Lower lobe of right lung (tissue), 2 donors: Measurements from ENCODE around the gene PCSK5. TPM values are rescaled to one million over a fixed set of nuclear protein-coding genes. Genes with fewer than 3 reads are reported as not detected.

ENCODE experiments used
- ATAC-seq, 2 donors: fragments of 200-7000 bp; cut with Tn5 transposase; one replicate each; pipeline ENCODE4 v1.9.1; 2020 to 2022; ENCODE audit warnings: mild to moderate bottlenecking in 2 of 2, moderate library complexity in 2 of 2
- DNase-seq: peaks from one replicate; pipeline ENCODE4 v3.0.0-alpha.2; 2020
- H3K27ac ChIP-seq: fragments of 200-600 bp; one replicate; pipeline ENCODE4 v1.8.0; 2022
- H3K27me3 ChIP-seq: fragments of 200-600 bp; one replicate; pipeline ENCODE4 v1.8.0; 2022; ENCODE audit warnings: low read depth
- H3K36me3 ChIP-seq: fragments of 200-600 bp; one replicate; pipeline ENCODE4 v1.8.0; 2022; ENCODE audit warnings: mild to moderate bottlenecking
- H3K4me1 ChIP-seq: fragments of 200-600 bp; one replicate; pipeline ENCODE4 v1.8.0; 2022
- H3K4me3 ChIP-seq: fragments of 200-600 bp; one replicate; pipeline ENCODE4 v1.8.0; 2022; ENCODE audit warnings: mild to moderate bottlenecking
- H3K9me3 ChIP-seq: fragments of 200-600 bp; one replicate; pipeline ENCODE4 v1.8.0; 2022
- intact Hi-C: fragments of 100-400 bp; cut with DNase I; formaldehyde crosslinking; loops from one replicate; pipeline ENCODE4 v1.11.0; 2022
- total RNA-seq: library from RNA; stranded (reverse); fragmentation: NEBNext Ultra II Directional; extraction: Animal tissue kit (Norgen Biotek cat#: 25700); gene quantifications from one replicate; pipeline ENCODE4 v1.2.1, GENCODE V29; 2021
- TF ChIP-seq, protein P1 (sequence below): fragments of 200-600 bp; IDR thresholded peaks from one replicate; pipeline ENCODE4 v1.8.0; 2022; ENCODE audit warnings: antibody characterized with exemption, mild to moderate bottlenecking
- donor health status: DM: no; HTN: yes; CAD: no; lungs with severe emphysema.

The PCSK5 gene
- total RNA-seq, 1 donor from 2014 or later = 18.1 TPM

DNA sequence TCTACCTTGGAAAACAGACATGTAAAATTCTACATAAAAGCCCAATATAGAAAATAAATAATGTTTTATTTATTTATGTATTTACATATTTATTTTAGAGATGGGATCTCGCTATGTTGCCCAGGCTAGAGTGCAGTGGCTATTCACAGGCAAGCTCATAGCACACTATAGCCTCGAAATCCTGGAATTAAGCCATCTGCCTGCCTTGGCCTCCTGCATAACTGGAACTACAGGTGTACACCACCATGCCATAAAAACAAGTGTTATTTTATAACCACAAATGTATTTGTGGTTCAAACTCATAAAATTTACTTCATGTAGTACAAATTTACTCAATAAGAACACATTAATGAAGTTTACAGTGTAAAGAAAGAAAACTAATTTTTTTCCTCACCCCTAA, 510.7 kb downstream of the PCSK5 start:
- intact Hi-C loops = no loop called here
- Histone ChIP-seq H3K4me3 (no peak overlapping the region), H3K36me3 (no peaks in the 10 kb centered on the region), H3K27me3 (no peaks in the 10 kb centered on the region), H3K4me1 (peaks cover 8% of the 10 kb centered on the region), H3K27ac (no peak overlapping the region), H3K9me3 (no peaks in the 10 kb centered on the region)
- TF ChIP-seq, protein P1, sequence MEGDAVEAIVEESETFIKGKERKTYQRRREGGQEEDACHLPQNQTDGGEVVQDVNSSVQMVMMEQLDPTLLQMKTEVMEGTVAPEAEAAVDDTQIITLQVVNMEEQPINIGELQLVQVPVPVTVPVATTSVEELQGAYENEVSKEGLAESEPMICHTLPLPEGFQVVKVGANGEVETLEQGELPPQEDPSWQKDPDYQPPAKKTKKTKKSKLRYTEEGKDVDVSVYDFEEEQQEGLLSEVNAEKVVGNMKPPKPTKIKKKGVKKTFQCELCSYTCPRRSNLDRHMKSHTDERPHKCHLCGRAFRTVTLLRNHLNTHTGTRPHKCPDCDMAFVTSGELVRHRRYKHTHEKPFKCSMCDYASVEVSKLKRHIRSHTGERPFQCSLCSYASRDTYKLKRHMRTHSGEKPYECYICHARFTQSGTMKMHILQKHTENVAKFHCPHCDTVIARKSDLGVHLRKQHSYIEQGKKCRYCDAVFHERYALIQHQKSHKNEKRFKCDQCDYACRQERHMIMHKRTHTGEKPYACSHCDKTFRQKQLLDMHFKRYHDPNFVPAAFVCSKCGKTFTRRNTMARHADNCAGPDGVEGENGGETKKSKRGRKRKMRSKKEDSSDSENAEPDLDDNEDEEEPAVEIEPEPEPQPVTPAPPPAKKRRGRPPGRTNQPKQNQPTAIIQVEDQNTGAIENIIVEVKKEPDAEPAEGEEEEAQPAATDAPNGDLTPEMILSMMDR = no peak
- DNase-seq (no peak), ATAC-seq (no peak)

DNA sequence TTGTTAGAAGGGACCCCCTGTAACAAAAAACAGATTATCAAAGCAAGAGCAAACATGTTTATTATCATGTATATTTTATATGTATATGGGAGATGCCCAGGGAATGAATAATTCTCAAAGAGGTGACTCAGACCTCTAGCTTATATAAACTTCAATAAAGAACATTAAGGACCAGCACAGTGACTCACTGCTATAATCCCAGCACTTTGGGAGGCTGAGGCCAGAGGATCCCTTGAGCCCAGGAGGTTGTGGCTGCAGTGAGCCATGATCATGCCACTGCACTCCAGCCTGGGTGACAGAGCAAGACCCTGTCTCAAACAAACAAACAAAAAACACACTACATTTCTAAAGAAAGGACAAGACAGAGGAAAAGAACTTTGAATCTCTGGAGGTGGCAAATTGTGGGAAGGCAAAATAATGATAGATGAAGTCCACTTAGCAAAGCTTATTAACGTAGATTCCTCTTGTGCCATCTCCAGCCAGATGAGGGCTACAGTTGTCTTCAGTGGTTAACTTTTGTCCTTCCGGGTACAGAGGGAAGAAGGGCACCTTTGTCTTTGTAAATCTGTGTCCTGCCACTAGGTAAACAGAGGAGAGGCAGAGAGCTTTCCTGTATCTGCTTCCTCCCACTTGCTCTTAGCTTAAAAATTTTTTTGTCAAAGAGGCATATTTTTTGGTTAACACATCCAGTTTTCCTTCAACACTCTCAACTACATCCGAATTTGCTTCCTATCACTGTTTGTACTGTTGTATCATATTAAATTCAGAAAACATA, 511.3 kb downstream of the PCSK5 start:
- Histone ChIP-seq H3K36me3 (no peaks in the 10 kb centered on the region), H3K9me3 (no peaks in the 10 kb centered on the region), H3K27me3 (no peaks in the 10 kb centered on the region), H3K27ac (no peak overlapping the region), H3K4me1 (peaks cover 8% of the 10 kb centered on the region), H3K4me3 (no peak overlapping the region)
- TF ChIP-seq, protein P1 = no peak
- no peak for DNase-seq
- no peak for ATAC-seq
- intact Hi-C loops = no loop called here

DNA sequence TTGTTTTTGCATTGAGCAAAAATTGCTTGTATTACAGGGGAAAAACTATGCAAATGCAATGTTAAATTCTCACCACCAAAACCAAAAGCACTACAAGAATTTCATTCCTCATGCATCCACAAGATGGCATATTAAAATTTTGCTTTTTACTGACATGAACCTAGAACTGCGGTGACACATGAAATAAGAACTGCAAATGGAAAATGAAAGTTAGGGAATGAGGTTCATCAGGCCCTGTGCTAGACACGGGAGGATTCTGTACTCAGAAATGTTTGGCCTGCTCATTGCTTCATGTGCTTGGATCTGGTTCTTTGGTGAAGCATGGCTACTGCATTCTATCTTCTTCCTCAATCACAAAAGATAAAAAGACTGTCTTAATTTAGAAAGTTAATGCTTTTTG, 512.9 kb downstream of the PCSK5 start:
- no peak for DNase-seq

DNA sequence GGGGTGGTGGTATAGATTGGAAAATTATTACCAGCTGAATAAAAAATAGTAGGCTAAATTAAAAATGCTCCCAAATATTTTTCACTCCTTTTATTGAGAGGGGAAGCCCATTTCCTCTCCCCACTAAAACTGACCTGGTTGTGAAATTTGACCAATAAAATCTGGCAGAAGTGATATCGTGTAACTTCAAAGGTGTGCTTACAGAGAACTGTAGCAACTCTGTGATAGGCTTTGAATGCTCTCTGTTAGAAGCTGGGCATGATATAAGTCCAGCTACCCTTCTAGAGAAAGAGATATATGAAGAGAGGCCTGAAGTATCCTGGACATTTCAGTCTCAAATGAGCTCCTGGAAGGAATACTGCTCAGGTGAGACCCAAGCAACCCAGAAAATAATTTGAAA, 513.9 kb downstream of the PCSK5 start:
- Histone ChIP-seq H3K36me3 (no peaks in the 10 kb centered on the region), H3K4me3 (no peak overlapping the region), H3K4me1 (peaks cover 8% of the 10 kb centered on the region), H3K27me3 (no peaks in the 10 kb centered on the region), H3K27ac (no peak overlapping the region), H3K9me3 (no peaks in the 10 kb centered on the region)
- no peak for ATAC-seq
- no peak for DNase-seq
- TF ChIP-seq, protein P1 = no peak
- intact Hi-C loops = no loop called here

More for the DNA sequence above, 512.9 kb downstream of the PCSK5 start:
- Histone ChIP-seq H3K27me3 (no peaks in the 10 kb centered on the region), H3K36me3 (no peaks in the 10 kb centered on the region), H3K9me3 (no peaks in the 10 kb centered on the region), H3K4me3 (no peak overlapping the region), H3K27ac (peak overlapping the region; percentile 63), H3K4me1 (peaks cover 8% of the 10 kb centered on the region)
- intact Hi-C loops = no loop called here
- peak; percentile 66 to 84 for ATAC-seq
- TF ChIP-seq, protein P1 = peak; percentile 58

DNA sequence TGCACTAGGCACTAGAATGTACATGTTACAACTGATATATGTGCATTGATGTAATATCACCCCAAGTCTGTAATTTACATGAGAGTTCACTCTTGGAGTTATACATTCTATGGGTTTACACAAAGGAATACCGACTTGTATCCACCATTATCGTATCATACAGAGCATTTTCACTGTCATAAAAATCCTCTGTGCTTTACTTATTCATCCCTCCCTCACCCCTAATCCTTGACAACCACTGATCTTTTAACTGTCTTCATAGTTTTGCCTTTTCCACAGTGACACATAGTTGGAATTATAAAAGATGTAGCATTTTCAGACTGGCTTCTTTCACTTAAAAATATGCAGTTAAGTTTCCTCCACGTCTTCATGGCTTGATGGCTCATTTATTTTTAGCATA, 514.9 kb downstream of the PCSK5 start:
- ATAC-seq (no peak), DNase-seq (no peak)
- Histone ChIP-seq H3K27ac (no peak overlapping the region), H3K4me1 (peaks cover 8% of the 10 kb centered on the region), H3K9me3 (no peaks in the 10 kb centered on the region), H3K36me3 (no peaks in the 10 kb centered on the region), H3K4me3 (no peak overlapping the region), H3K27me3 (no peaks in the 10 kb centered on the region)
- TF ChIP-seq, protein P1 = no peak
- intact Hi-C loops = no loop called here
